Measurements from ENCODE around the gene TTPAL. TPM values are rescaled to one million over a fixed set of nuclear protein-coding genes. Genes with fewer than 3 reads are reported as not detected.

TTPAL gene
- total RNA-seq, 1 experiment from 2014 or later: 10.3 TPM

- H3K36me3 Mint-ChIP-seq: peaks cover 46% of the 10 kb centered on the region
- H3K27ac Mint-ChIP-seq: no peak overlapping the region
- no peaks in the 10 kb centered on the region for H3K4me1 Mint-ChIP-seq
- no peak overlapping the region for H3K4me3 Mint-ChIP-seq
- no peak for ATAC-seq
- ChIA-PET CTCF (interaction anchor here (1.2 kb wide), 1 partner anchor 17 kb away, joined by 3 read pairs; no protein-coding TSS in a partner anchor), POLR2A (no interaction called here)
- TF ChIP-seq FOXP4 (CRISPR knock-in tag; IDR thresholded peaks at IDR 0.05): no peak
- no peak for TF ChIP-seq SMAD3 (CRISPR knock-in tag; IDR thresholded peaks at IDR 0.05; ENCODE audit: borderline replicate concordance)
- no peak for TF ChIP-seq CDX4 (CRISPR knock-in tag; IDR thresholded peaks at IDR 0.05; ENCODE audit: borderline replicate concordance)
- TF ChIP-seq ZBTB43 (CRISPR knock-in tag; IDR thresholded peaks at IDR 0.05): no peak
- TF ChIP-seq MLX (CRISPR knock-in tag; IDR thresholded peaks at IDR 0.05): no peak
- TF ChIP-seq IRF1 (CRISPR knock-in tag; IDR thresholded peaks at IDR 0.05): no peak
- no peak for TF ChIP-seq TEAD4 (CRISPR knock-in tag; IDR thresholded peaks at IDR 0.05)
- no peak for TF ChIP-seq ZNF512 (CRISPR knock-in tag; IDR thresholded peaks at IDR 0.05; ENCODE audit: borderline replicate concordance)
- TF ChIP-seq STAT6 (CRISPR knock-in tag; conservative IDR thresholded peaks at IDR 0.05; ENCODE audit: low read depth): no peak
- TF ChIP-seq ZNF671 (CRISPR knock-in tag; IDR thresholded peaks at IDR 0.05): no peak
- TF ChIP-seq KAT7 (CRISPR knock-in tag; IDR thresholded peaks at IDR 0.05; ENCODE audit: borderline replicate concordance): no peak
- no peak for TF ChIP-seq IRF2 (CRISPR knock-in tag; IDR thresholded peaks at IDR 0.05; ENCODE audit: borderline replicate concordance, low read depth)
- TF ChIP-seq PRDM15 (CRISPR knock-in tag; IDR thresholded peaks at IDR 0.05): no peak
- no peak for TF ChIP-seq GABPB1 (CRISPR knock-in tag; IDR thresholded peaks at IDR 0.05)
- H3K9me3 Mint-ChIP-seq: no peaks in the 10 kb centered on the region
- no peaks in the 10 kb centered on the region for H3K27me3 Mint-ChIP-seq (ENCODE audit: low read depth)
- no peak for DNase-seq (ENCODE audit: low spot score)
These were observed 27.3 kb downstream of the TTPAL start for GRCh38 chr20:44502968-44503367.
